HepG2 (cell line): ENCODE results near the gene C20orf96. TPM values are rescaled to one million over a fixed set of nuclear protein-coding genes. Genes with fewer than 3 reads are reported as not detected.
A peak's percentile ranks its signal among the peaks of the same experiment; 100 is the strongest.

Experiments used
- ARID2 ChIP-seq: sonication (generic); formaldehyde crosslinking; IDR thresholded peaks from 2 replicates; pipeline ENCODE4 v1.8.1; 2022; ENCODE audit warnings: mild to moderate bottlenecking, missing genetic modification reagents, borderline replicate concordance
- FOXC1 ChIP-seq: sonication (generic); formaldehyde crosslinking; IDR thresholded peaks from 2 replicates; pipeline ENCODE4 v1.8.0; 2022; ENCODE audit warnings: mild to moderate bottlenecking, missing genetic modification reagents, borderline replicate concordance
- MBNL3 ChIP-seq: fragments of 250-450 bp; sonication (Bioruptor Pico); conservative IDR thresholded peaks from 2 replicates; pipeline ENCODE4 v1.8.0; 2022; ENCODE audit warnings: mild to moderate bottlenecking, inconsistent platforms
- NBN ChIP-seq: fragments of 450-650 bp; conservative IDR thresholded peaks from 2 replicates; pipeline ENCODE4 v1.6.1; 2017
- NFE2 ChIP-seq: sonication (generic); formaldehyde crosslinking; IDR thresholded peaks from 2 replicates; pipeline ENCODE4 v1.4.0; 2020; ENCODE audit warnings: missing genetic modification reagents
- PCBP1 ChIP-seq: fragments of 200-400 bp; formaldehyde crosslinking; IDR thresholded peaks from 2 replicates; pipeline ENCODE4 v1.6.1; 2017; ENCODE audit warnings: mild to moderate bottlenecking, low read depth, low read length, borderline replicate concordance
- SIX4 ChIP-seq: sonication (generic); formaldehyde crosslinking; IDR thresholded peaks from 2 replicates; pipeline ENCODE4 v1.4.0; 2020; ENCODE audit warnings: missing genetic modification reagents
- SRY ChIP-seq: sonication (generic); formaldehyde crosslinking; IDR thresholded peaks from 2 replicates; pipeline ENCODE4 v1.8.0; 2022; ENCODE audit warnings: mild to moderate bottlenecking, missing genetic modification reagents
- TEAD2 ChIP-seq: sonication (generic); formaldehyde crosslinking; IDR thresholded peaks from 2 replicates; pipeline ENCODE4 v1.9.0; 2021; ENCODE audit warnings: missing genetic modification reagents
- ZFP82 ChIP-seq: sonication (generic); formaldehyde crosslinking; IDR thresholded peaks from 2 replicates; pipeline ENCODE4 v1.5.1; 2020; ENCODE audit warnings: mild to moderate bottlenecking, missing genetic modification reagents, borderline replicate concordance
- ZNF20 ChIP-seq: sonication (generic); formaldehyde crosslinking; IDR thresholded peaks from 2 replicates; pipeline ENCODE4 v1.4.0; 2020; ENCODE audit warnings: mild to moderate bottlenecking, moderate library complexity, missing genetic modification reagents
- ZNF207 ChIP-seq: fragments of 450-650 bp; IDR thresholded peaks from 2 replicates; pipeline ENCODE4 v1.6.1; 2016; ENCODE audit warnings: antibody characterized with exemption, borderline replicate concordance
- ZNF589 ChIP-seq: sonication (generic); formaldehyde crosslinking; conservative IDR thresholded peaks from 2 replicates; pipeline ENCODE4 v1.8.0; 2022; ENCODE audit warnings: mild to moderate bottlenecking, moderate library complexity, missing genetic modification reagents
- ZNF713 ChIP-seq: sonication (generic); formaldehyde crosslinking; IDR thresholded peaks from 2 replicates; pipeline ENCODE4 v1.4.0; 2020; ENCODE audit warnings: mild to moderate bottlenecking, missing genetic modification reagents
- ZNF720 ChIP-seq: sonication (generic); formaldehyde crosslinking; IDR thresholded peaks from 2 replicates; pipeline ENCODE4 v1.4.0; 2020; ENCODE audit warnings: missing genetic modification reagents
- ZNF775 ChIP-seq: sonication (generic); formaldehyde crosslinking; IDR thresholded peaks from 2 replicates; pipeline ENCODE4 v1.4.0; 2020; ENCODE audit warnings: missing genetic modification reagents, mild to moderate bottlenecking, moderate library complexity, borderline replicate concordance
- ZNF780A ChIP-seq: sonication (generic); formaldehyde crosslinking; IDR thresholded peaks from 2 replicates; pipeline ENCODE4 v1.8.0; 2022; ENCODE audit warnings: mild to moderate bottlenecking, missing genetic modification reagents, moderate library complexity
- ZNF839 ChIP-seq: sonication (generic); formaldehyde crosslinking; IDR thresholded peaks from 2 replicates; pipeline ENCODE4 v1.4.0; 2020; ENCODE audit warnings: missing genetic modification reagents, mild to moderate bottlenecking, borderline replicate concordance
- ZZZ3 ChIP-seq: sonication (generic); formaldehyde crosslinking; IDR thresholded peaks from 2 replicates; pipeline ENCODE4 v1.4.0; 2020; ENCODE audit warnings: missing genetic modification reagents, mild to moderate bottlenecking, borderline replicate concordance
- polyA plus RNA-seq, 8 experiments: library from polyadenylated mRNA; depleted of rRNA in 3 of 8; stranded (reverse) in 7 of 8; unstranded in 1 of 8; fragments of >200 nt; fragmentation: Illumina TruSeq in 4 of 8; extraction: Trizol in 4 of 8; gene quantifications; 2 replicates each; pipeline versions ENCODE4 v1.2.1 to v1.2.3, GENCODE V29; 2011 to 2016; ENCODE audit warnings: low read depth in 4 of 8, missing spikeins in 1 of 8, mixed read lengths in 1 of 8; ENCODE audit not compliant: insufficient read depth in 1 of 8
- total RNA-seq, 5 experiments: library from RNA; depleted of rRNA; stranded (reverse); fragments of >200 nt; fragmentation: Illumina TruSeq; extraction: Trizol; gene quantifications; 2 replicates each; pipeline ENCODE4 v1.2.3, GENCODE V29; 2016; ENCODE audit warnings: low read depth in 1 of 5
- TF ChIP-seq, protein P1 (sequence below): sonication (generic); formaldehyde crosslinking; IDR thresholded peaks from 2 replicates; pipeline ENCODE4 v1.8.0; 2022; ENCODE audit warnings: mild to moderate bottlenecking, missing genetic modification reagents, moderate library complexity
- TF ChIP-seq, protein P2 (sequence below), 2 experiments: IDR thresholded peaks; 2 replicates each; pipeline ENCODE4 v1.6.1; 2011 to 2012; ENCODE audit warnings: low read length in 2 of 2, borderline replicate concordance in 1 of 2, low read depth in 1 of 2, mild to moderate bottlenecking in 1 of 2, moderate library complexity in 1 of 2
- TF ChIP-seq, protein P3 (sequence below): sonication (generic); formaldehyde crosslinking; IDR thresholded peaks from 2 replicates; pipeline ENCODE4 v1.4.0; 2020; ENCODE audit warnings: mild to moderate bottlenecking, missing genetic modification reagents
- TF ChIP-seq, protein P4 (sequence below): sonication (generic); formaldehyde crosslinking; IDR thresholded peaks from 2 replicates; pipeline ENCODE4 v1.5.1; 2020; ENCODE audit warnings: missing genetic modification reagents, mild to moderate bottlenecking, borderline replicate concordance

The C20orf96 gene
- total and polyA plus RNA-seq, 2 of the 13 experiments (the other 11 are each of a cell fraction or from before 2014, with no cell fraction given): 3.8 to 20.6 TPM

DNA sequence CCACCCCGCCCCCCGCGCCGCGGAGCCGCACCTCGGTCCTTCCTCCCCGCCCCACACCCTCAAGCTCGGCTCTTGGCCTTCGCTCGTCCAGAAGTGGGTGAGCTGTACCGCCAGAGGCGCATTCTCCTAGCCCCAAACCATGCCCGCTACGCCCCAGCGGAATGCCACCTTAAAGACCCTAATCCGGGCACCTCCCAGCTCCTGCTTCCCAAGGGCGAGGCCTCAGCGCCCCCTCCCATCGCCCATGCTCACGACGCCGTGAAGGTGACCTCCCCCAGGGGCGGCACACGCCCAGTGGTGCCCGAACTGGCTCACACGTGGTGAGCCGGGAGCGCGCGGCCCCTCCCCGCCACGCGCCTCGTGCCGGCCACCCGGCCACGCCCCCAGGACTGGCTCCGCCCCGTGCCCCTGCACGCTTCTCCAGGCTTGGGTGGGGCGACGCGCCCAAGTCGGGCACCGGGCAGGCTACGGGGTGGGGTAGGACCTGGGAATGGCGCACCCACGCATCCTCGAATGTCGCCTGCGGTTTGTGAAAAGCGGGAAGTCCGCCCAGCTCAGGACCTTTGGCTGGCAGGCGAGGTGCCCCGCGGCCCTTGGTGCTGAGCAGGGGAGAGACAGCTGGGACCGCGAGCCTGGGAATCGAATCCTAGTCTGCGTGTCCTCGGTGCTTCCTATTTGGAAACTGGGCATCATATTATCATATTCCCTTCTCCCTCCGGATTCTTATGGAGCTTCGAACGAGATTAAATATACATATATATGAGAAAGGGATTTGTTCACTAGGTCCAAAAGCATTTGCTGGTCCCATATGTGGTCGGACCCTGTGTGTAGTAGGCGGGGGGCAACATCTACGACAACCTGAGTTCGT is 33.9 kb upstream of the C20orf96 start (continued):
- TF ChIP-seq ZFP82 (CRISPR knock-in tag): no peak
- TF ChIP-seq SRY: peak; percentile 97; the same call in 1 of the 2 replicates
- peak; percentile 78 for TF ChIP-seq SIX4
- TF ChIP-seq NBN: no peak
- TF ChIP-seq ZNF207: no peak
- peak; percentile 67; the same call in 1 of the 2 replicates for TF ChIP-seq ZNF720 (CRISPR knock-in tag)
- peak; percentile 94 for TF ChIP-seq TEAD2 (CRISPR knock-in tag)
- TF ChIP-seq PCBP1: 0 out of 2 replicates have a peak, but pooled peaks have one; percentile 34
- TF ChIP-seq ZNF20: no peak
- TF ChIP-seq ZZZ3 (CRISPR knock-in tag): peak; percentile 97
- TF ChIP-seq, protein P1, sequence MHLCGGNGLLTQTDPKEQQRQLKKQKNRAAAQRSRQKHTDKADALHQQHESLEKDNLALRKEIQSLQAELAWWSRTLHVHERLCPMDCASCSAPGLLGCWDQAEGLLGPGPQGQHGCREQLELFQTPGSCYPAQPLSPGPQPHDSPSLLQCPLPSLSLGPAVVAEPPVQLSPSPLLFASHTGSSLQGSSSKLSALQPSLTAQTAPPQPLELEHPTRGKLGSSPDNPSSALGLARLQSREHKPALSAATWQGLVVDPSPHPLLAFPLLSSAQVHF (CRISPR knock-in tag): peak; percentile 98
- peak; percentile 99 for TF ChIP-seq ZNF589 (CRISPR knock-in tag)
- TF ChIP-seq, protein P2, sequence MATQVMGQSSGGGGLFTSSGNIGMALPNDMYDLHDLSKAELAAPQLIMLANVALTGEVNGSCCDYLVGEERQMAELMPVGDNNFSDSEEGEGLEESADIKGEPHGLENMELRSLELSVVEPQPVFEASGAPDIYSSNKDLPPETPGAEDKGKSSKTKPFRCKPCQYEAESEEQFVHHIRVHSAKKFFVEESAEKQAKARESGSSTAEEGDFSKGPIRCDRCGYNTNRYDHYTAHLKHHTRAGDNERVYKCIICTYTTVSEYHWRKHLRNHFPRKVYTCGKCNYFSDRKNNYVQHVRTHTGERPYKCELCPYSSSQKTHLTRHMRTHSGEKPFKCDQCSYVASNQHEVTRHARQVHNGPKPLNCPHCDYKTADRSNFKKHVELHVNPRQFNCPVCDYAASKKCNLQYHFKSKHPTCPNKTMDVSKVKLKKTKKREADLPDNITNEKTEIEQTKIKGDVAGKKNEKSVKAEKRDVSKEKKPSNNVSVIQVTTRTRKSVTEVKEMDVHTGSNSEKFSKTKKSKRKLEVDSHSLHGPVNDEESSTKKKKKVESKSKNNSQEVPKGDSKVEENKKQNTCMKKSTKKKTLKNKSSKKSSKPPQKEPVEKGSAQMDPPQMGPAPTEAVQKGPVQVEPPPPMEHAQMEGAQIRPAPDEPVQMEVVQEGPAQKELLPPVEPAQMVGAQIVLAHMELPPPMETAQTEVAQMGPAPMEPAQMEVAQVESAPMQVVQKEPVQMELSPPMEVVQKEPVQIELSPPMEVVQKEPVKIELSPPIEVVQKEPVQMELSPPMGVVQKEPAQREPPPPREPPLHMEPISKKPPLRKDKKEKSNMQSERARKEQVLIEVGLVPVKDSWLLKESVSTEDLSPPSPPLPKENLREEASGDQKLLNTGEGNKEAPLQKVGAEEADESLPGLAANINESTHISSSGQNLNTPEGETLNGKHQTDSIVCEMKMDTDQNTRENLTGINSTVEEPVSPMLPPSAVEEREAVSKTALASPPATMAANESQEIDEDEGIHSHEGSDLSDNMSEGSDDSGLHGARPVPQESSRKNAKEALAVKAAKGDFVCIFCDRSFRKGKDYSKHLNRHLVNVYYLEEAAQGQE (IDR thresholded peaks at IDR 0.05; ENCODE audit: borderline replicate concordance in 1 of 2, low read depth in 1 of 2, low read length in 2 of 2): peak in 1 of 2 experiments; percentile 14; a peak in 1 of 4 replicates
- TF ChIP-seq ARID2: no peak
- TF ChIP-seq ZNF775 (CRISPR knock-in tag): peak; percentile 97
- peak; percentile 95 for TF ChIP-seq ZNF839
- peak; percentile 93 for TF ChIP-seq ZNF780A (CRISPR knock-in tag)
- TF ChIP-seq, protein P3, sequence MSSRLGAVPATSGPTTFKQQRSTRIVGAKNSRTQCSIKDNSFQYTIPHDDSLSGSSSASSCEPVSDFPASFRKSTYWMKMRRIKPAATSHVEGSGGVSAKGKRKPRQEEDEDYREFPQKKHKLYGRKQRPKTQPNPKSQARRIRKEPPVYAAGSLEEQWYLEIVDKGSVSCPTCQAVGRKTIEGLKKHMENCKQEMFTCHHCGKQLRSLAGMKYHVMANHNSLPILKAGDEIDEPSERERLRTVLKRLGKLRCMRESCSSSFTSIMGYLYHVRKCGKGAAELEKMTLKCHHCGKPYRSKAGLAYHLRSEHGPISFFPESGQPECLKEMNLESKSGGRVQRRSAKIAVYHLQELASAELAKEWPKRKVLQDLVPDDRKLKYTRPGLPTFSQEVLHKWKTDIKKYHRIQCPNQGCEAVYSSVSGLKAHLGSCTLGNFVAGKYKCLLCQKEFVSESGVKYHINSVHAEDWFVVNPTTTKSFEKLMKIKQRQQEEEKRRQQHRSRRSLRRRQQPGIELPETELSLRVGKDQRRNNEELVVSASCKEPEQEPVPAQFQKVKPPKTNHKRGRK: no peak
- 0 out of 2 replicates have a peak, but pooled peaks have one; percentile 3 for TF ChIP-seq NFE2 (CRISPR knock-in tag)
- peak; percentile 98 for TF ChIP-seq FOXC1 (CRISPR knock-in tag)
- TF ChIP-seq ZNF713: peak; percentile 95; the same call in 1 of the 2 replicates
- no peak; the same call in 1 of the 2 replicates for TF ChIP-seq MBNL3
- TF ChIP-seq, protein P4, sequence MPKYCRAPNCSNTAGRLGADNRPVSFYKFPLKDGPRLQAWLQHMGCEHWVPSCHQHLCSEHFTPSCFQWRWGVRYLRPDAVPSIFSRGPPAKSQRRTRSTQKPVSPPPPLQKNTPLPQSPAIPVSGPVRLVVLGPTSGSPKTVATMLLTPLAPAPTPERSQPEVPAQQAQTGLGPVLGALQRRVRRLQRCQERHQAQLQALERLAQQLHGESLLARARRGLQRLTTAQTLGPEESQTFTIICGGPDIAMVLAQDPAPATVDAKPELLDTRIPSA: no peak
